ENCODE data around the gene MTMR10.
A peak's percentile ranks its signal among the peaks of the same experiment; 100 is the strongest.

The MTMR10 gene

DNA sequence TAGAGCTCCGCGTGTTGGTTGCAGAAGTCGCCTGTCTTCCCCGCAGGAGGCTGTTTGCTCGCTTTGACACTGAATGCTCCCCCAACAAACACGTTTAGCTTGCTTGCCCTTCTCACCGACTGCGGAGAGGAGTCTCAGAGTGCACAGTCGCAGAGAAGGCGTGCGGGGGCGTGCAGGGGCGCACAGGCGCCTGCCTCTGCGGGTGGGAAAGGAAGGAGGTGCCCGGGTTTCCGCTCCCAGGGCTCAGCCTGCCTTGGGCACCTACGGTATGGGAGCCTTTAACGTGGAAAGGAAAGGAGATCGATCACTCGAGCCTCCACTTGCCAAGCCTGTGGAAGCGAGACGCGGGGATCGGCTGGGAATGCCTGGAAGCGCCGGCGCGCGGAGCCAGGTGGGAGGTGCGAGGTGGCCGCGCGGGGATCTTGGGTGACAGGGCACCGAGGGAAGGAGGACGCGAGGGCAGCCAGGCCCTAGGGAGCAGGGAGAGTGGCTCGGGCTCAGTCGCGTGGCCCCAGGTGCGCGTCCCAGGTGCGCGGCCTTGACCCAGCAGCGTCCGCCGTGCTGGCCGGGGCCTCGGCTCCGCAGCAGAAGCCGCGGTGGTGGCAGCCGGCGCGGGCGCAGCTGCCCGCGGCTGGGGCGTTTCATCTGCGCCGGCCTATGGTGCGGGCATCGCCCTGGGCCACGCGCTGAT lies 87.8 kb downstream of the MTMR10 start, which contains the start of gene FAN1:
Gene FAN1 (plus strand): TSS at position 419 of the 691 bp plus-strand sequence. CDS start 749 bp downstream, outside the sequence.
- H3K36me3 ChIP-seq (ENCODE audit: control insufficient read depth in 1 of 2, insufficient read depth in 2 of 2, low read depth in 1 of 2, low read length in 2 of 2) = peaks cover 0 to 14% of the 10 kb centered on the region in 2 experiments
- peak within 1 kb of the TSS in 1 of 2 experiments; percentile 46 for H2BK12ac ChIP-seq (ENCODE audit: low read length in 2 of 2)
- H3K4ac ChIP-seq (ENCODE audit: low read depth in 1 of 2, low read length in 2 of 2) = peak within 1 kb of the TSS; percentile 69 to 84
- peak; percentile 87 for DNase-seq
- H3K27me3 ChIP-seq (ENCODE audit: control insufficient read depth in 1 of 2, insufficient read depth in 1 of 2, low read length in 2 of 2) = no peaks in the 10 kb centered on the region
- no peaks in the 10 kb centered on the region for H3K9me3 ChIP-seq (ENCODE audit: control insufficient read depth, low read length)
- H3K79me1 ChIP-seq (replicated peaks; ENCODE audit: low read length, poor library complexity, severe bottlenecking) = peaks cover 8% of the 10 kb centered on the region
- H3K23ac ChIP-seq (ENCODE audit: low read length in 2 of 2) = peak within 1 kb of the TSS in 1 of 2 experiments; percentile 66
- H2AK5ac ChIP-seq (ENCODE audit: low read length, severe bottlenecking) = no peak within 1 kb of the TSS
- H3K18ac ChIP-seq (ENCODE audit: low read depth in 1 of 2, low read length in 2 of 2) = peak within 1 kb of the TSS; percentile 76 to 97
- peak within 1 kb of the TSS; percentile 97 to 99 for H3K4me3 ChIP-seq (ENCODE audit: insufficient read depth in 1 of 2, low read depth in 1 of 2, low read length in 2 of 2)
- peak within 1 kb of the TSS; percentile 86 for H3K4me2 ChIP-seq (ENCODE audit: low read length, poor library complexity, severe bottlenecking)
- H3K27ac ChIP-seq (ENCODE audit: low read length, poor library complexity, severe bottlenecking) = peak within 1 kb of the TSS; percentile 54
- H4K8ac ChIP-seq (ENCODE audit: low read length) = peak within 1 kb of the TSS; percentile 97
- H2AFZ ChIP-seq (ENCODE audit: low read depth, low read length) = peak within 1 kb of the TSS; percentile 78
- peak within 1 kb of the TSS; percentile 94 for H4K91ac ChIP-seq (ENCODE audit: low read length)
- H3K4me1 ChIP-seq (ENCODE audit: control insufficient read depth, insufficient read depth, low read depth, low read length) = peaks cover 3% of the 10 kb centered on the region
- peak within 1 kb of the TSS; percentile 30 for H2BK120ac ChIP-seq (ENCODE audit: low read depth, low read length)
- H2BK15ac ChIP-seq (ENCODE audit: low read depth, poor library complexity, severe bottlenecking) = no peak within 1 kb of the TSS
- WGBS = under 1% methylated on average over 46 of the region's 65 CpGs
- peak within 1 kb of the TSS in 1 of 2 experiments; percentile 91 for H3K14ac ChIP-seq (ENCODE audit: low read length in 2 of 2)
- peak within 1 kb of the TSS; percentile 51 for H2BK5ac ChIP-seq (ENCODE audit: low read depth, low read length, poor library complexity, severe bottlenecking)
- peak within 1 kb of the TSS; percentile 95 for H3K9ac ChIP-seq (ENCODE audit: low read length)

DNA sequence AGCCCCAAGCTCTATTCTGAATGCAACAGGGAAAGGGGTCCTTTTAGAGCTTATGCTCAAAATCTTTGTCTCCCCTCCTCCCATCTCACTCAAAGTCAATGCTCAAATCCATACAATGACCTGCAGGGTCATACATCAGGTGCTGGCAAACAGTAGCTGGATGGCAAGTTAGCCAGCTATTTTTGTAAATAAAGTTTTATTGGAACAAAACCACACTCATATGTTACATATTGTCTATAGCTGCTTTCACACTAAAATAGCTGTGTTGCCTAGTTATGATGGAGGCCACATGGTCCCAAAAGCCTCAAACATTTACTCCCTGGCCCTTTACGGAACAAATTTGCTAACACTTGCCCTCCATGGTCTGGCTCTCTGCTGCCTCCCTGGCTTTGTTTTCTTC lies 89.5 kb downstream of the MTMR10 start:
- H3K4me2 ChIP-seq (ENCODE audit: low read length, poor library complexity, severe bottlenecking) = no peak overlapping the region
- no peaks in the 10 kb centered on the region for H3K27me3 ChIP-seq (ENCODE audit: control insufficient read depth in 1 of 2, insufficient read depth in 1 of 2, low read length in 2 of 2)
- H3K14ac ChIP-seq (ENCODE audit: low read length in 2 of 2) = no peak overlapping the region
- no peak overlapping the region for H2BK15ac ChIP-seq (ENCODE audit: low read depth, poor library complexity, severe bottlenecking)
- H2AFZ ChIP-seq (ENCODE audit: low read depth, low read length) = no peak overlapping the region
- no peak overlapping the region for H3K9ac ChIP-seq (ENCODE audit: low read length)
- no peaks in the 10 kb centered on the region for H3K9me3 ChIP-seq (ENCODE audit: control insufficient read depth, low read length)
- no peak overlapping the region for H2BK12ac ChIP-seq (ENCODE audit: low read length in 2 of 2)
- H3K27ac ChIP-seq (ENCODE audit: low read length, poor library complexity, severe bottlenecking) = no peak overlapping the region
- no peak overlapping the region for H3K18ac ChIP-seq (ENCODE audit: low read depth in 1 of 2, low read length in 2 of 2)
- H2AK5ac ChIP-seq (ENCODE audit: low read length, severe bottlenecking) = no peak overlapping the region
- peaks cover 3% of the 10 kb centered on the region for H3K4me1 ChIP-seq (ENCODE audit: control insufficient read depth, insufficient read depth, low read depth, low read length)
- H3K79me1 ChIP-seq (replicated peaks; ENCODE audit: low read length, poor library complexity, severe bottlenecking) = peaks cover 6% of the 10 kb centered on the region
- H2BK120ac ChIP-seq (ENCODE audit: low read depth, low read length) = no peak overlapping the region
- H3K4ac ChIP-seq (ENCODE audit: low read depth in 1 of 2, low read length in 2 of 2) = no peak overlapping the region
- peaks cover 0 to 7% of the 10 kb centered on the region in 2 experiments for H3K36me3 ChIP-seq (ENCODE audit: control insufficient read depth in 1 of 2, insufficient read depth in 2 of 2, low read depth in 1 of 2, low read length in 2 of 2)
- H3K23ac ChIP-seq (ENCODE audit: low read length in 2 of 2) = no peak overlapping the region
- 95% methylated on average over 1 of the region's 1 CpG for WGBS
- no peak overlapping the region for H4K91ac ChIP-seq (ENCODE audit: low read length)
- no peak overlapping the region for H2BK5ac ChIP-seq (ENCODE audit: low read depth, low read length, poor library complexity, severe bottlenecking)
- H3K4me3 ChIP-seq (ENCODE audit: insufficient read depth in 1 of 2, low read depth in 1 of 2, low read length in 2 of 2) = no peak overlapping the region
- DNase-seq = no peak
- H4K8ac ChIP-seq (ENCODE audit: low read length) = no peak overlapping the region

DNA sequence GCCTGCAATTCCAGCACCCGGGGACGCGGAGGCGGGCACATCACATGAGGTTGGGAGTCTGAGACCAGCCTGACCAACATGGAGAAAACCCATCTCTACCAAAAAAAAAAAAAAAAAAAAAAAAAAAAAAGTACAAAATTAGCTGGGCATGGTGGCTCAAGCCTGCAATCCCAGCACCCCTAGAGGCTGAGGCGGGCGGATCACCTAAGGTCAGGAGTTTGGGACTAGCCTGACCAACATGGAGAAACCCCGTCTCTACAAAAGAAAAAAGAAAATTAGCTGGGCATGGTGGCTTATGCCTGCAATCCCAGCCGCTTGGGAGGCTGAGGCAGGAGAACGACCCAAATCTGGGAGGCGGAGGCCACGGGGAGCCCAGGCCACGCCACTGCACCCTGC lies 95.2 kb downstream of the MTMR10 start:
- Histone ChIP-seq H2BK120ac (ENCODE audit: low read depth, low read length) (no peak overlapping the region), H2BK5ac (ENCODE audit: low read depth, low read length, poor library complexity, severe bottlenecking) (no peak overlapping the region), H3K27me3 (ENCODE audit: control insufficient read depth in 1 of 2, insufficient read depth in 1 of 2, low read length in 2 of 2) (no peaks in the 10 kb centered on the region), H3K4me1 (ENCODE audit: control insufficient read depth, insufficient read depth, low read depth, low read length) (peaks cover 2% of the 10 kb centered on the region), H4K91ac (ENCODE audit: low read length) (no peak overlapping the region), H3K23ac (ENCODE audit: low read length in 2 of 2) (no peak overlapping the region), H2AFZ (ENCODE audit: low read depth, low read length) (no peak overlapping the region), H2BK12ac (ENCODE audit: low read length in 2 of 2) (no peak overlapping the region), H2AK5ac (ENCODE audit: low read length, severe bottlenecking) (no peak overlapping the region), H3K4me2 (ENCODE audit: low read length, poor library complexity, severe bottlenecking) (no peak overlapping the region), H3K27ac (ENCODE audit: low read length, poor library complexity, severe bottlenecking) (no peak overlapping the region), H3K9ac (ENCODE audit: low read length) (no peak overlapping the region), H3K4ac (ENCODE audit: low read depth in 1 of 2, low read length in 2 of 2) (no peak overlapping the region), H3K79me1 (replicated peaks; ENCODE audit: low read length, poor library complexity, severe bottlenecking) (no peaks in the 10 kb centered on the region), H3K14ac (ENCODE audit: low read length in 2 of 2) (no peak overlapping the region), H2BK15ac (ENCODE audit: low read depth, poor library complexity, severe bottlenecking) (no peak overlapping the region), H4K8ac (ENCODE audit: low read length) (no peak overlapping the region), H3K18ac (ENCODE audit: low read depth in 1 of 2, low read length in 2 of 2) (no peak overlapping the region), H3K9me3 (ENCODE audit: control insufficient read depth, low read length) (no peaks in the 10 kb centered on the region), H3K36me3 (ENCODE audit: control insufficient read depth in 1 of 2, insufficient read depth in 2 of 2, low read depth in 1 of 2, low read length in 2 of 2) (no peaks in the 10 kb centered on the region), H3K4me3 (ENCODE audit: insufficient read depth in 1 of 2, low read depth in 1 of 2, low read length in 2 of 2) (no peak overlapping the region)
- WGBS = 89% methylated on average over 12 of the region's 12 CpGs
- no peak for DNase-seq

DNA sequence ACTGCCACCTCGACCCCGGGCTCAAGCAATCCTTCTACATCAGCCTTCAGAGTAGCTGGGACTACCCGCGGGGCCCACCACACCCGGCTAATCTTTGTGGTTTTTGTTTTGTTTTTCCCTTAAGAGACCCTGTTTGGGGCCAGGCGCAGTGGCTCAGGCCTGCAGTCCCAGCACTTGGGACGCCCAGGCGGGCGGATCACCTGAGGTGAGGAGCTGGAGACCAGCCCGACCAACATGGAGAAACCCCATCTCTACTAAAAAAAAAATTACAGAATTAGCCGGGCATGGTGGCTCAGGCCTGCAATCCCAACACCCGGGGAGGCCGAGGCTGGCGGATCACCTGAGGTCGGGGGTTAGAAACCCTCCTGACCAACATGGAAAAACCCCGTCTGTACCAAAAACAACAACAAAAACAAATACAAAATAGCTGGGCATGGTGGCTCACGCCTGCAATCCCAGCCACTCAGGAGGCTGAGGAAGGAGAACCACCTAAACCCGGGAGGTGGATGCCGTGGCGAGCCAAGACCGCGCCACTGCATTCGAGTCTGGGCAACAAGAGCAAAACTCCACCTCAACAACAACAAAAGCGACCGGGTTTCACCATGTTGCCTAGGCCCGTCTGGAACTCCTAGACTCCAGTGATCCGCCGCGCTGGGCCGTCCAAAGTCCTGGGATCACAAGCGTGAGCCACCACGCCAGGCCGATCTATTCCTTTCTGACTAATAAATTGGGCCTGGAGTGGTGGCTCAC lies 95.8 kb downstream of the MTMR10 start:
- Histone ChIP-seq H3K4me1 (ENCODE audit: control insufficient read depth, insufficient read depth, low read depth, low read length) (peaks cover 2% of the 10 kb centered on the region), H3K27me3 (ENCODE audit: control insufficient read depth in 1 of 2, insufficient read depth in 1 of 2, low read length in 2 of 2) (peaks cover 0 to 2% of the 10 kb centered on the region in 2 experiments), H3K36me3 (ENCODE audit: control insufficient read depth in 1 of 2, insufficient read depth in 2 of 2, low read depth in 1 of 2, low read length in 2 of 2) (no peaks in the 10 kb centered on the region), H3K18ac (ENCODE audit: low read depth in 1 of 2, low read length in 2 of 2) (no peak overlapping the region), H2BK12ac (ENCODE audit: low read length in 2 of 2) (no peak overlapping the region), H2AFZ (ENCODE audit: low read depth, low read length) (no peak overlapping the region), H3K9ac (ENCODE audit: low read length) (no peak overlapping the region), H3K4ac (ENCODE audit: low read depth in 1 of 2, low read length in 2 of 2) (no peak overlapping the region), H3K79me1 (replicated peaks; ENCODE audit: low read length, poor library complexity, severe bottlenecking) (no peaks in the 10 kb centered on the region), H2BK15ac (ENCODE audit: low read depth, poor library complexity, severe bottlenecking) (no peak overlapping the region), H4K8ac (ENCODE audit: low read length) (no peak overlapping the region), H3K9me3 (ENCODE audit: control insufficient read depth, low read length) (no peaks in the 10 kb centered on the region), H2BK5ac (ENCODE audit: low read depth, low read length, poor library complexity, severe bottlenecking) (no peak overlapping the region), H4K91ac (ENCODE audit: low read length) (no peak overlapping the region), H3K4me2 (ENCODE audit: low read length, poor library complexity, severe bottlenecking) (no peak overlapping the region), H2AK5ac (ENCODE audit: low read length, severe bottlenecking) (no peak overlapping the region), H2BK120ac (ENCODE audit: low read depth, low read length) (no peak overlapping the region), H3K4me3 (ENCODE audit: insufficient read depth in 1 of 2, low read depth in 1 of 2, low read length in 2 of 2) (no peak overlapping the region), H3K27ac (ENCODE audit: low read length, poor library complexity, severe bottlenecking) (no peak overlapping the region), H3K14ac (ENCODE audit: low read length in 2 of 2) (no peak overlapping the region), H3K23ac (ENCODE audit: low read length in 2 of 2) (no peak overlapping the region)
- no peak for DNase-seq
- 93% methylated on average over 33 of the region's 33 CpGs for WGBS
